HepG2 (cell line): Measurements from ENCODE around the gene HSPA1L. TPM values are rescaled to one million over a fixed set of nuclear protein-coding genes. Genes with fewer than 3 reads are reported as not detected.

ENCODE experiments used
- KLF12 ChIP-seq: sonication (generic); formaldehyde crosslinking; IDR thresholded peaks from 2 replicates; pipeline ENCODE4 v1.4.0; 2020; ENCODE audit warnings: missing genetic modification reagents, borderline replicate concordance
- KLF13 ChIP-seq: sonication (generic); formaldehyde crosslinking; IDR thresholded peaks from 2 replicates; pipeline ENCODE4 v1.4.0; 2020; ENCODE audit warnings: mild to moderate bottlenecking, missing genetic modification reagents
- NCOA1 ChIP-seq: sonication (generic); formaldehyde crosslinking; IDR thresholded peaks from 2 replicates; pipeline ENCODE4 v1.9.0; 2021; ENCODE audit warnings: missing genetic modification reagents
- PHF20 ChIP-seq: sonication (generic); formaldehyde crosslinking; IDR thresholded peaks from 2 replicates; pipeline ENCODE4 v1.5.0; 2020; ENCODE audit warnings: mild to moderate bottlenecking, missing genetic modification reagents
- SRSF1 ChIP-seq: fragments of 200-400 bp; formaldehyde crosslinking; optimal IDR thresholded peaks from 2 replicates; pipeline ENCODE3; 2017; ENCODE audit warnings: mild to moderate bottlenecking, low read depth, low read length, moderate library complexity
- TCF12 ChIP-seq, 2 experiments: fragments of 450-650 bp in 1 of 2; sonication (generic) in 1 of 2; formaldehyde crosslinking in 1 of 2; IDR thresholded peaks; 2 replicates each; pipeline versions ENCODE4 v1.6.1 to v1.8.0; 2017 to 2022; ENCODE audit warnings: antibody characterized with exemption in 1 of 2, mild to moderate bottlenecking in 1 of 2, missing genetic modification reagents in 1 of 2, moderate library complexity in 1 of 2
- TEAD2 ChIP-seq: sonication (generic); formaldehyde crosslinking; IDR thresholded peaks from 2 replicates; pipeline ENCODE4 v1.9.0; 2021; ENCODE audit warnings: missing genetic modification reagents
- ZNF329 ChIP-seq: sonication (generic); formaldehyde crosslinking; IDR thresholded peaks from 2 replicates; pipeline ENCODE4 v1.9.0; 2021; ENCODE audit warnings: low read depth, mild to moderate bottlenecking, missing genetic modification reagents
- ZNF629 ChIP-seq: sonication (generic); formaldehyde crosslinking; conservative IDR thresholded peaks from 2 replicates; pipeline ENCODE4 v1.5.0; 2020; ENCODE audit warnings: missing genetic modification reagents
- polyA plus RNA-seq, 8 experiments: library from polyadenylated mRNA; depleted of rRNA in 3 of 8; stranded (reverse) in 7 of 8; unstranded in 1 of 8; fragments of >200 nt; fragmentation: Illumina TruSeq in 4 of 8; extraction: Trizol in 4 of 8; gene quantifications; 2 replicates each; pipeline versions ENCODE4 v1.2.1 to v1.2.3, GENCODE V29; 2011 to 2016; ENCODE audit warnings: low read depth in 4 of 8, missing spikeins in 1 of 8, mixed read lengths in 1 of 8; ENCODE audit not compliant: insufficient read depth in 1 of 8
- total RNA-seq, 5 experiments: library from RNA; depleted of rRNA; stranded (reverse); fragments of >200 nt; fragmentation: Illumina TruSeq; extraction: Trizol; gene quantifications; 2 replicates each; pipeline ENCODE4 v1.2.3, GENCODE V29; 2016; ENCODE audit warnings: low read depth in 1 of 5
- TF ChIP-seq, protein P1 (sequence below): sonication (generic); formaldehyde crosslinking; IDR thresholded peaks from 2 replicates; pipeline ENCODE4; 2020; ENCODE audit warnings: missing genetic modification reagents, mild to moderate bottlenecking, borderline replicate concordance
- TF ChIP-seq, protein P2 (sequence below): sonication (generic); formaldehyde crosslinking; IDR thresholded peaks from 2 replicates; pipeline ENCODE4 v1.5.1; 2020; ENCODE audit warnings: mild to moderate bottlenecking, missing genetic modification reagents, borderline replicate concordance
- TF ChIP-seq, protein P3 (sequence below), 2 experiments: fragments of 450-650 bp in 1 of 2; sonication (generic) in 1 of 2; formaldehyde crosslinking; IDR thresholded peaks; 2 replicates each; pipeline versions ENCODE4 v1.5.0 to v1.8.0; 2020 to 2022; ENCODE audit warnings: mild to moderate bottlenecking in 1 of 2, missing genetic modification reagents in 1 of 2
- TF ChIP-seq, protein P4 (sequence below): IDR thresholded peaks from 2 replicates; pipeline ENCODE4 v1.6.1; 2016
- TF ChIP-seq, protein P5 (sequence below): sonication (generic); formaldehyde crosslinking; conservative IDR thresholded peaks from 2 replicates; pipeline ENCODE4 v1.4.0; 2020; ENCODE audit warnings: mild to moderate bottlenecking, missing genetic modification reagents, moderate library complexity

The HSPA1L gene
- total and polyA plus RNA-seq, 2 of the 13 experiments (the other 11 are each of a cell fraction or from before 2014, with no cell fraction given): 0.55 to 1.0 TPM

DNA sequence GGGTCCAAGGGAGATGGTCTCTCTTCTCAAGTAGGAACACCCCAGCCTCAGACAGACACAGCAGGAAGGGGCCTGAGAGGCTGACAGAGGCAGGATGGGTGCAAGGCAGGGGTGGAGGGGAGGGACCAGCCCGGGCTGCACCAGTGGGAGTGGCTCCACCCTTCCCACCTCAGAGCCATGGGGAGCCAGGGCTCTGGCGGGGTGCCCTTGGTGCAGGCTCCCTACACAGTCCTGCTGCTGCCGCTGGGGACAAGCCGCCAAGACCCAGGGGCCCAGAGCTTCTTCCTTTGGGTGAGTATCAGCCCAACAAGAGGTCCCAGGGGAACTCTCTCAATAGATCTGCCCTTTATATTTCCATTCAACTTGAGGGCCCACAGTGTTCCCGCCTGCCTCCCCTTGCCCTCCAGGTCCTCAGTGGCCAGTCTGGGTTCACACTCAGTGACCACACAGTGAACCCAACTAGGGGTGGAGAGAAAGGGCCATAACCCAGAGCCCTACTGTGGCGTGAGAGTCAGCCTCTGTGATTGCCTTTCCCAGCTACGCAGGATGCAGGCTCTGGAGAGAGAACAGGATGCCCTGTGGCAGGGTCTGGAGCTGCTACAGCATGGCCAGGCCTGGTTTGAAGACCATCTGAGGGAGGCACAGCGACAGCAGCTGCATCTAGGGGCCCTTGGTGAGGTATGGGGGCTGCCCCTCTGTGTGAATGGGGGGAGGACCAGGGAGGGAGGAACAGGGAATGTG is 52.0 kb downstream of the HSPA1L start (continued):
- TF ChIP-seq ZNF629 (CRISPR knock-in tag): no peak
- TF ChIP-seq, protein P1, sequence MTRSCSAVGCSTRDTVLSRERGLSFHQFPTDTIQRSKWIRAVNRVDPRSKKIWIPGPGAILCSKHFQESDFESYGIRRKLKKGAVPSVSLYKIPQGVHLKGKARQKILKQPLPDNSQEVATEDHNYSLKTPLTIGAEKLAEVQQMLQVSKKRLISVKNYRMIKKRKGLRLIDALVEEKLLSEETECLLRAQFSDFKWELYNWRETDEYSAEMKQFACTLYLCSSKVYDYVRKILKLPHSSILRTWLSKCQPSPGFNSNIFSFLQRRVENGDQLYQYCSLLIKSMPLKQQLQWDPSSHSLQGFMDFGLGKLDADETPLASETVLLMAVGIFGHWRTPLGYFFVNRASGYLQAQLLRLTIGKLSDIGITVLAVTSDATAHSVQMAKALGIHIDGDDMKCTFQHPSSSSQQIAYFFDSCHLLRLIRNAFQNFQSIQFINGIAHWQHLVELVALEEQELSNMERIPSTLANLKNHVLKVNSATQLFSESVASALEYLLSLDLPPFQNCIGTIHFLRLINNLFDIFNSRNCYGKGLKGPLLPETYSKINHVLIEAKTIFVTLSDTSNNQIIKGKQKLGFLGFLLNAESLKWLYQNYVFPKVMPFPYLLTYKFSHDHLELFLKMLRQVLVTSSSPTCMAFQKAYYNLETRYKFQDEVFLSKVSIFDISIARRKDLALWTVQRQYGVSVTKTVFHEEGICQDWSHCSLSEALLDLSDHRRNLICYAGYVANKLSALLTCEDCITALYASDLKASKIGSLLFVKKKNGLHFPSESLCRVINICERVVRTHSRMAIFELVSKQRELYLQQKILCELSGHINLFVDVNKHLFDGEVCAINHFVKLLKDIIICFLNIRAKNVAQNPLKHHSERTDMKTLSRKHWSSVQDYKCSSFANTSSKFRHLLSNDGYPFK (CRISPR knock-in tag): peak; percentile 27; the same call in 1 of the 2 replicates
- TF ChIP-seq, protein P2, sequence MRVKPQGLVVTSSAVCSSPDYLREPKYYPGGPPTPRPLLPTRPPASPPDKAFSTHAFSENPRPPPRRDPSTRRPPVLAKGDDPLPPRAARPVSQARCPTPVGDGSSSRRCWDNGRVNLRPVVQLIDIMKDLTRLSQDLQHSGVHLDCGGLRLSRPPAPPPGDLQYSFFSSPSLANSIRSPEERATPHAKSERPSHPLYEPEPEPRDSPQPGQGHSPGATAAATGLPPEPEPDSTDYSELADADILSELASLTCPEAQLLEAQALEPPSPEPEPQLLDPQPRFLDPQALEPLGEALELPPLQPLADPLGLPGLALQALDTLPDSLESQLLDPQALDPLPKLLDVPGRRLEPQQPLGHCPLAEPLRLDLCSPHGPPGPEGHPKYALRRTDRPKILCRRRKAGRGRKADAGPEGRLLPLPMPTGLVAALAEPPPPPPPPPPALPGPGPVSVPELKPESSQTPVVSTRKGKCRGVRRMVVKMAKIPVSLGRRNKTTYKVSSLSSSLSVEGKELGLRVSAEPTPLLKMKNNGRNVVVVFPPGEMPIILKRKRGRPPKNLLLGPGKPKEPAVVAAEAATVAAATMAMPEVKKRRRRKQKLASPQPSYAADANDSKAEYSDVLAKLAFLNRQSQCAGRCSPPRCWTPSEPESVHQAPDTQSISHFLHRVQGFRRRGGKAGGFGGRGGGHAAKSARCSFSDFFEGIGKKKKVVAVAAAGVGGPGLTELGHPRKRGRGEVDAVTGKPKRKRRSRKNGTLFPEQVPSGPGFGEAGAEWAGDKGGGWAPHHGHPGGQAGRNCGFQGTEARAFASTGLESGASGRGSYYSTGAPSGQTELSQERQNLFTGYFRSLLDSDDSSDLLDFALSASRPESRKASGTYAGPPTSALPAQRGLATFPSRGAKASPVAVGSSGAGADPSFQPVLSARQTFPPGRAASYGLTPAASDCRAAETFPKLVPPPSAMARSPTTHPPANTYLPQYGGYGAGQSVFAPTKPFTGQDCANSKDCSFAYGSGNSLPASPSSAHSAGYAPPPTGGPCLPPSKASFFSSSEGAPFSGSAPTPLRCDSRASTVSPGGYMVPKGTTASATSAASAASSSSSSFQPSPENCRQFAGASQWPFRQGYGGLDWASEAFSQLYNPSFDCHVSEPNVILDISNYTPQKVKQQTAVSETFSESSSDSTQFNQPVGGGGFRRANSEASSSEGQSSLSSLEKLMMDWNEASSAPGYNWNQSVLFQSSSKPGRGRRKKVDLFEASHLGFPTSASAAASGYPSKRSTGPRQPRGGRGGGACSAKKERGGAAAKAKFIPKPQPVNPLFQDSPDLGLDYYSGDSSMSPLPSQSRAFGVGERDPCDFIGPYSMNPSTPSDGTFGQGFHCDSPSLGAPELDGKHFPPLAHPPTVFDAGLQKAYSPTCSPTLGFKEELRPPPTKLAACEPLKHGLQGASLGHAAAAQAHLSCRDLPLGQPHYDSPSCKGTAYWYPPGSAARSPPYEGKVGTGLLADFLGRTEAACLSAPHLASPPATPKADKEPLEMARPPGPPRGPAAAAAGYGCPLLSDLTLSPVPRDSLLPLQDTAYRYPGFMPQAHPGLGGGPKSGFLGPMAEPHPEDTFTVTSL (CRISPR knock-in tag): no peak
- no peak for TF ChIP-seq KLF12 (CRISPR knock-in tag)
- TF ChIP-seq TEAD2 (CRISPR knock-in tag): no peak
- TF ChIP-seq SRSF1: no peak
- no peak for TF ChIP-seq NCOA1 (CRISPR knock-in tag)
- TF ChIP-seq PHF20 (CRISPR knock-in tag): no peak
- TF ChIP-seq ZNF329 (CRISPR knock-in tag): no peak
- TF ChIP-seq TCF12 (IDR thresholded peaks at IDR 0.05): no peak
- TF ChIP-seq TCF12 (CRISPR knock-in tag; IDR thresholded peaks at IDR 0.05): no peak
- no peak for TF ChIP-seq KLF13
- TF ChIP-seq, protein P3, sequence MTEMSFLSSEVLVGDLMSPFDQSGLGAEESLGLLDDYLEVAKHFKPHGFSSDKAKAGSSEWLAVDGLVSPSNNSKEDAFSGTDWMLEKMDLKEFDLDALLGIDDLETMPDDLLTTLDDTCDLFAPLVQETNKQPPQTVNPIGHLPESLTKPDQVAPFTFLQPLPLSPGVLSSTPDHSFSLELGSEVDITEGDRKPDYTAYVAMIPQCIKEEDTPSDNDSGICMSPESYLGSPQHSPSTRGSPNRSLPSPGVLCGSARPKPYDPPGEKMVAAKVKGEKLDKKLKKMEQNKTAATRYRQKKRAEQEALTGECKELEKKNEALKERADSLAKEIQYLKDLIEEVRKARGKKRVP (CRISPR knock-in tag; IDR thresholded peaks at IDR 0.05): no peak
- TF ChIP-seq, protein P4, sequence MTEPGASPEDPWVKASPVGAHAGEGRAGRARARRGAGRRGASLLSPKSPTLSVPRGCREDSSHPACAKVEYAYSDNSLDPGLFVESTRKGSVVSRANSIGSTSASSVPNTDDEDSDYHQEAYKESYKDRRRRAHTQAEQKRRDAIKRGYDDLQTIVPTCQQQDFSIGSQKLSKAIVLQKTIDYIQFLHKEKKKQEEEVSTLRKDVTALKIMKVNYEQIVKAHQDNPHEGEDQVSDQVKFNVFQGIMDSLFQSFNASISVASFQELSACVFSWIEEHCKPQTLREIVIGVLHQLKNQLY (CRISPR knock-in tag): no peak
- TF ChIP-seq, protein P5, sequence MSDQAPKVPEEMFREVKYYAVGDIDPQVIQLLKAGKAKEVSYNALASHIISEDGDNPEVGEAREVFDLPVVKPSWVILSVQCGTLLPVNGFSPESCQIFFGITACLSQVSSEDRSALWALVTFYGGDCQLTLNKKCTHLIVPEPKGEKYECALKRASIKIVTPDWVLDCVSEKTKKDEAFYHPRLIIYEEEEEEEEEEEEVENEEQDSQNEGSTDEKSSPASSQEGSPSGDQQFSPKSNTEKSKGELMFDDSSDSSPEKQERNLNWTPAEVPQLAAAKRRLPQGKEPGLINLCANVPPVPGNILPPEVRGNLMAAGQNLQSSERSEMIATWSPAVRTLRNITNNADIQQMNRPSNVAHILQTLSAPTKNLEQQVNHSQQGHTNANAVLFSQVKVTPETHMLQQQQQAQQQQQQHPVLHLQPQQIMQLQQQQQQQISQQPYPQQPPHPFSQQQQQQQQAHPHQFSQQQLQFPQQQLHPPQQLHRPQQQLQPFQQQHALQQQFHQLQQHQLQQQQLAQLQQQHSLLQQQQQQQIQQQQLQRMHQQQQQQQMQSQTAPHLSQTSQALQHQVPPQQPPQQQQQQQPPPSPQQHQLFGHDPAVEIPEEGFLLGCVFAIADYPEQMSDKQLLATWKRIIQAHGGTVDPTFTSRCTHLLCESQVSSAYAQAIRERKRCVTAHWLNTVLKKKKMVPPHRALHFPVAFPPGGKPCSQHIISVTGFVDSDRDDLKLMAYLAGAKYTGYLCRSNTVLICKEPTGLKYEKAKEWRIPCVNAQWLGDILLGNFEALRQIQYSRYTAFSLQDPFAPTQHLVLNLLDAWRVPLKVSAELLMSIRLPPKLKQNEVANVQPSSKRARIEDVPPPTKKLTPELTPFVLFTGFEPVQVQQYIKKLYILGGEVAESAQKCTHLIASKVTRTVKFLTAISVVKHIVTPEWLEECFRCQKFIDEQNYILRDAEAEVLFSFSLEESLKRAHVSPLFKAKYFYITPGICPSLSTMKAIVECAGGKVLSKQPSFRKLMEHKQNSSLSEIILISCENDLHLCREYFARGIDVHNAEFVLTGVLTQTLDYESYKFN (CRISPR knock-in tag): 0 out of 2 replicates have a peak, but pooled peaks have one; percentile 28
